IMR-90 (cell line): ENCODE measurements around the gene ABCD1. TPM values are rescaled to one million over a fixed set of nuclear protein-coding genes. Genes with fewer than 3 reads are reported as not detected.
"Not testable (repeated sequence)": the region's sequence is repeated elsewhere in the genome, so short reads cannot be mapped to it uniquely, and the experiment has no call there.

Experiments used
- ATAC-seq: fragments of 200-7000 bp; cut with Tn5 transposase; 2 replicates; pipeline ENCODE4 v1.9.1; 2020; ENCODE audit warnings: low read depth, mild to moderate bottlenecking, moderate library complexity
- BruUV-seq: library from RNA; stranded (reverse); fragments of 400-500 nt; replicated peaks from 2 replicates; lab custom pipeline; 2021; lab: Mats Ljungman, UMichigan
- CTCF ChIA-PET: fragments of 300-600 bp; formaldehyde crosslinking; extraction: SDS; loops from one replicate; lab custom pipeline; 2021; ENCODE audit warnings: antibody characterized with exemption; lab: Yijun Ruan, JAX
- POLR2A ChIA-PET: fragments of 300-600 bp; sonication (Branson Sonifier 250); formaldehyde crosslinking; loops from one replicate; lab custom pipeline; 2022; ENCODE audit warnings: antibody characterized with exemption; ENCODE audit not compliant: unreplicated experiment; lab: Charles Lee
- DNase-seq: peaks from one replicate; pipeline ENCODE4 v3.0.0; 2013
- H2AFZ ChIP-seq: replicated peaks from 2 replicates; pipeline ENCODE3; 2013; ENCODE audit warnings: low read length, mild to moderate bottlenecking; ENCODE audit not compliant: poor library complexity
- H2AK5ac ChIP-seq: 2 replicates; pipeline ENCODE4 v1.6.1; 2013; ENCODE audit warnings: low read depth, low read length, inconsistent platforms
- H2AK9ac ChIP-seq: replicated peaks from 2 replicates; pipeline ENCODE3; 2013; ENCODE audit warnings: mild to moderate bottlenecking, low read depth, low read length, moderate library complexity; ENCODE audit not compliant: poor library complexity
- H2BK120ac ChIP-seq: 2 replicates; pipeline ENCODE4 v1.6.1; 2013; ENCODE audit warnings: low read depth, low read length, inconsistent platforms
- H2BK15ac ChIP-seq: 3 replicates; pipeline ENCODE4 v1.6.1; 2013; ENCODE audit warnings: low read depth, low read length, inconsistent platforms
- H2BK20ac ChIP-seq: 2 replicates; pipeline ENCODE4 v1.6.1; 2013; ENCODE audit warnings: low read depth, mild to moderate bottlenecking, inconsistent platforms, low read length, moderate library complexity
- H2BK5ac ChIP-seq: 2 replicates; pipeline ENCODE4 v1.6.1; 2013; ENCODE audit warnings: mild to moderate bottlenecking, low read depth, low read length, inconsistent platforms; ENCODE audit not compliant: poor library complexity, severe bottlenecking
- H3K14ac ChIP-seq: replicated peaks from 2 replicates; pipeline ENCODE4 v1.6.1; 2013; ENCODE audit warnings: low read depth, low read length, inconsistent platforms
- H3K18ac ChIP-seq: 2 replicates; pipeline ENCODE4 v1.6.1; 2013; ENCODE audit warnings: low read depth, low read length, control low read depth
- H3K23ac ChIP-seq: 2 replicates; pipeline ENCODE4 v1.6.1; 2013; ENCODE audit warnings: low read depth, low read length, inconsistent platforms
- H3K27ac ChIP-seq: 2 replicates; pipeline ENCODE4 v1.5.1; 2013; ENCODE audit warnings: mild to moderate bottlenecking, control low read depth, low read length; ENCODE audit not compliant: insufficient read depth
- H3K27me3 ChIP-seq: 2 replicates; pipeline ENCODE4 v1.6.1; 2013; ENCODE audit warnings: low read length; ENCODE audit not compliant: control insufficient read depth, insufficient read depth
- H3K36me3 ChIP-seq: 2 replicates; pipeline ENCODE4 v1.6.1; 2013; ENCODE audit warnings: low read length, mixed read lengths; ENCODE audit not compliant: control insufficient read depth, insufficient read depth
- H3K4ac ChIP-seq: 2 replicates; pipeline ENCODE4 v1.6.1; 2013; ENCODE audit warnings: low read depth, low read length, inconsistent platforms
- H3K4me1 ChIP-seq: 2 replicates; pipeline ENCODE4 v1.6.1; 2013; ENCODE audit warnings: low read length, mixed read lengths; ENCODE audit not compliant: control insufficient read depth, insufficient read depth
- H3K4me2 ChIP-seq: 2 replicates; pipeline ENCODE4 v1.6.1; 2013; ENCODE audit warnings: low read depth, mild to moderate bottlenecking, control low read depth, low read length, moderate library complexity
- H3K4me3 ChIP-seq: 2 replicates; pipeline ENCODE4 v1.5.1; 2013; ENCODE audit warnings: low read depth, mild to moderate bottlenecking, control low read depth, low read length, moderate library complexity; ENCODE audit not compliant: insufficient read depth
- H3K56ac ChIP-seq: 2 replicates; pipeline ENCODE4 v1.6.1; 2013; ENCODE audit warnings: low read length, inconsistent platforms; ENCODE audit not compliant: insufficient read depth; ENCODE audit errors: extremely low read depth
- H3K79me1 ChIP-seq, 2 experiments: 2 replicates each; pipeline ENCODE4 v1.6.1; 2013; ENCODE audit warnings: low read length in 2 of 2, inconsistent platforms in 1 of 2, low read depth in 1 of 2
- H3K9ac ChIP-seq: 2 replicates; pipeline ENCODE4 v1.6.1; 2013; ENCODE audit warnings: low read depth, low read length, control low read depth
- H3K9me1 ChIP-seq: 2 replicates; pipeline ENCODE4 v1.6.1; 2013; ENCODE audit warnings: low read length, inconsistent platforms; ENCODE audit not compliant: insufficient read depth
- H3K9me3 ChIP-seq: 2 replicates; pipeline ENCODE4 v1.6.1; 2013; ENCODE audit warnings: low read length; ENCODE audit not compliant: control insufficient read depth, insufficient read depth
- H4K20me1 ChIP-seq: 2 replicates; pipeline ENCODE4 v1.6.1; 2013; ENCODE audit warnings: low read length, inconsistent platforms; ENCODE audit not compliant: insufficient read depth
- H4K5ac ChIP-seq: 2 replicates; pipeline ENCODE4 v1.6.1; 2013; ENCODE audit warnings: mild to moderate bottlenecking, low read depth, low read length, control low read depth
- H4K8ac ChIP-seq, 2 experiments: 2 replicates each; pipeline ENCODE4 v1.6.1; 2013; ENCODE audit warnings: low read depth in 2 of 2, low read length in 2 of 2, control low read depth in 1 of 2, inconsistent platforms in 1 of 2
- H4K91ac ChIP-seq: 2 replicates; pipeline ENCODE4 v1.6.1; 2013; ENCODE audit warnings: low read depth, low read length, inconsistent platforms; ENCODE audit not compliant: insufficient read depth
- WGBS, 2 experiments: methylation state at CpG; one replicate each; pipeline versions ENCODE4 v1.1.5 to v1.1.7; 2013; ENCODE audit warnings: missing lambda C conversion rate in 2 of 2; ENCODE audit not compliant: insufficient read length in 1 of 2; ENCODE audit errors: extremely low coverage in 2 of 2; 5-methylcytosine and 5-hydroxymethylcytosine counted together
- dilution Hi-C: fragments of 300-500 bp; cut with HindIII; formaldehyde crosslinking; loops from one replicate; pipeline ENCODE4 v1.14.3; 2018; ENCODE audit warnings: low sequenced_read_pairs; ENCODE audit not compliant: unreplicated experiment
- in situ Hi-C: fragments of 300-500 bp; cut with MboI; formaldehyde crosslinking; loops from 3 replicates; pipeline ENCODE4 v1.14.3; 2019; ENCODE audit warnings: low sequenced_read_pairs, inconsistent platforms, mixed read lengths
- intact Hi-C: fragments of 100-400 bp; cut with micrococcal nuclease; formaldehyde crosslinking; loops from 2 replicates; pipeline ENCODE4 v1.10.0; 2022
- polyA plus RNA-seq, 3 experiments: library from polyadenylated mRNA; depleted of rRNA; stranded (reverse); fragments of >200 nt; gene quantifications; 2 replicates each; pipeline ENCODE4 v1.2.3, GENCODE V29; 2012; ENCODE audit warnings: low replicate concordance in 1 of 3
- total RNA-seq: library from RNA; depleted of rRNA; stranded (reverse); fragments of >200 nt; gene quantifications from 2 replicates; pipeline ENCODE4 v1.2.3, GENCODE V29; 2012

The ABCD1 gene
- total and polyA plus RNA-seq, 2 of the 4 experiments (the other 2 are of a cell fraction), result 4.3 to 7.0 TPM

DNA sequence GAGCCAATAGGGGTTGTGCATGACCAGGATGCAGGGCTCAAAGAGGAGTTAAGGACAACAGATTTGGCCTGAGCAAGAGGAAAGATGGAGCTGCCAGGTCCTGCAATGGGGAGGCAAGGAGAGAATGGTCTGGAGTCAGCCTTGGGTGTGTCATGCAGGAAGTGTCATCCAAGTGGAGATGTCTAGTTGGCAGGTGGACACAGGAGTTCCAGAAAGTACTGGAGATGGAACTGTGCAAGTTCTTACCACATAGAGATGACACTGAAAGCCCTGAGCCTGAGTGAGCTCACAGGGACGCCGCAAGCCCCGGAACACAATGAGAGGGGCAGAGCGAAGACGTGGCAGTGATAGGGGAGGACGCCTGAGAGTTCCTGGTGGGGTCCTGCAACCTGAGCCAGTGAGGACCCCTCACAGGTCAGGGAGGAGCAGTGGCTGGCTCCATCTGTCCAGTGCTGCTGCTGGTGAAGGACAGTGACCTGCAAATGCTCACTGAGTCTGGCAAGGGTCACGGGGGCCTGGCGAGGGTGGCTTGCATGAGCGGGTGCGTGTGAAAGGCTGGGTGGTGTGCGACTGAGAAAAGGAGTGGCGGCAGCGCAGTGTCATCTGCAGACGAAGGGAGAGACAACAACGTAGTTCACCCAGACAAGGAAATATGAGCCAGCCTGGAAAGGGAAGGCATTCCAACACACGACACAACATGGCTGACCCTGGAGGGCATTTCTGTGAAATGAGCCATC, 27.5 kb upstream of the ABCD1 start:
- H4K8ac ChIP-seq, H2BK5ac ChIP-seq, H4K5ac ChIP-seq, BruUV-seq, H3K4me2 ChIP-seq, H2BK120ac ChIP-seq, H3K14ac ChIP-seq, H2BK15ac ChIP-seq, CTCF ChIA-PET, H3K23ac ChIP-seq, H3K4me1 ChIP-seq, H2AFZ ChIP-seq, H3K36me3 ChIP-seq, H3K79me1 ChIP-seq, H3K9ac ChIP-seq, ATAC-seq, H4K91ac ChIP-seq, H3K4ac ChIP-seq, H3K56ac ChIP-seq, H3K27me3 ChIP-seq, H3K9me1 ChIP-seq, POLR2A ChIA-PET, H3K27ac ChIP-seq, in situ Hi-C loops, dilution Hi-C loops, H2AK5ac ChIP-seq, intact Hi-C loops, H3K9me3 ChIP-seq, H3K18ac ChIP-seq, H2AK9ac ChIP-seq, H2BK20ac ChIP-seq, H3K4me3 ChIP-seq, H4K20me1 ChIP-seq: not testable (repeated sequence)
- DNase-seq, result peak; percentile 13
- 89% methylated on average over 14 of the region's 16 CpGs; no CpG with 5 or more reads in 1 of the 2 experiments for WGBS, 2 experiments
